ENCODE data around the gene PLXDC2.

- TF ChIP-seq CTCF (IDR thresholded peaks at IDR 0.05): no peak
- TF ChIP-seq POLR2AphosphoS5 (IDR thresholded peaks at IDR 0.05): no peak
- TF ChIP-seq POLR2A (IDR thresholded peaks at IDR 0.05): no peak
Observed at GRCh38 chr10:19888061-19888660, 71.9 kb downstream of the PLXDC2 start.
